IPS-20b (cell line): Measurements from ENCODE around the gene IFNL1.
A peak's percentile ranks its signal among the peaks of the same experiment; 100 is the strongest.
"Not testable (repeated sequence)": the region's sequence is repeated elsewhere in the genome, so short reads cannot be mapped to it uniquely, and the experiment has no call there.

Source experiments
- H3K27ac ChIP-seq: one replicate; pipeline ENCODE4 v1.5.1; 2013; ENCODE audit warnings: low read length
- H3K27me3 ChIP-seq: 2 replicates; pipeline ENCODE4 v1.6.1; 2013; ENCODE audit warnings: mild to moderate bottlenecking, low read length, inconsistent platforms; ENCODE audit not compliant: insufficient read depth
- H3K36me3 ChIP-seq: 2 replicates; pipeline ENCODE4 v1.6.1; 2013; ENCODE audit warnings: low read depth, mild to moderate bottlenecking, inconsistent platforms, low read length, moderate library complexity; ENCODE audit not compliant: insufficient read depth
- H3K4me1 ChIP-seq: 2 replicates; pipeline ENCODE4 v1.6.1; 2013; ENCODE audit warnings: mild to moderate bottlenecking, control low read depth, inconsistent platforms, low read length, moderate library complexity; ENCODE audit not compliant: insufficient read depth
- H3K4me3 ChIP-seq: 2 replicates; pipeline ENCODE4 v1.5.1; 2013; ENCODE audit warnings: mild to moderate bottlenecking, low read length, inconsistent platforms
- H3K9ac ChIP-seq: 2 replicates; pipeline ENCODE4 v1.6.1; 2013; ENCODE audit warnings: low read depth, mild to moderate bottlenecking, inconsistent platforms, low read length, moderate library complexity
- H3K9me3 ChIP-seq: 2 replicates; pipeline ENCODE4 v1.6.1; 2013; ENCODE audit warnings: mild to moderate bottlenecking, low read depth, low read length, inconsistent platforms; ENCODE audit not compliant: insufficient read depth

Gene IFNL1

GRCh38 chr19:39304185-39304513, 7.9 kb downstream of the IFNL1 start:
- Histone ChIP-seq H3K36me3 (no peaks in the 10 kb centered on the region), H3K27ac (no peak overlapping the region), H3K9me3 (no peaks in the 10 kb centered on the region), H3K27me3 (peaks cover 56% of the 10 kb centered on the region), H3K9ac (no peak overlapping the region), H3K4me1 (peaks cover 15% of the 10 kb centered on the region; the same call in 1 of the 2 replicates), H3K4me3 (no peak overlapping the region)

- H3K9me3 ChIP-seq: no peaks in the 10 kb centered on the region
- no peak overlapping the region for H3K27ac ChIP-seq
- no peak overlapping the region for H3K9ac ChIP-seq
- H3K27me3 ChIP-seq: peaks cover 56% of the 10 kb centered on the region
- no peak overlapping the region for H3K4me3 ChIP-seq
- H3K36me3 ChIP-seq: no peaks in the 10 kb centered on the region
- H3K4me1 ChIP-seq: peaks cover 15% of the 10 kb centered on the region; the same call in 1 of the 2 replicates
These were observed 8.7 kb downstream of the IFNL1 start for GRCh38 chr19:39304701-39305571.

- Histone ChIP-seq H3K9ac (no peak overlapping the region), H3K27ac (no peak overlapping the region), H3K36me3 (no peaks in the 10 kb centered on the region), H3K4me3 (no peak overlapping the region), H3K4me1 (peaks cover 15% of the 10 kb centered on the region; the same call in 1 of the 2 replicates), H3K9me3 (no peaks in the 10 kb centered on the region), H3K27me3 (peaks cover 56% of the 10 kb centered on the region)
These were observed 9.9 kb downstream of the IFNL1 start for GRCh38 chr19:39306075-39306474.

GRCh38 chr19:39307046-39307821, 11.0 kb downstream of the IFNL1 start:
- no peak overlapping the region for H3K27ac ChIP-seq
- peaks cover 56% of the 10 kb centered on the region for H3K27me3 ChIP-seq
- peak overlapping the region; percentile 51; the same call in 1 of the 2 replicates for H3K9ac ChIP-seq
- H3K9me3 ChIP-seq: no peaks in the 10 kb centered on the region
- peak overlapping the region; percentile 72 for H3K4me3 ChIP-seq
- H3K36me3 ChIP-seq: no peaks in the 10 kb centered on the region
- peaks cover 15% of the 10 kb centered on the region; the same call in 1 of the 2 replicates for H3K4me1 ChIP-seq

- Histone ChIP-seq H3K9ac (no peak overlapping the region), H3K27me3 (peaks cover 56% of the 10 kb centered on the region), H3K36me3 (no peaks in the 10 kb centered on the region), H3K4me3 (peak overlapping the region; percentile 72; the same call in 1 of the 2 replicates), H3K9me3 (no peaks in the 10 kb centered on the region), H3K27ac (no peak overlapping the region), H3K4me1 (peaks cover 15% of the 10 kb centered on the region; the same call in 1 of the 2 replicates)
These were observed 11.8 kb downstream of the IFNL1 start for GRCh38 chr19:39307822-39308530.

GRCh38 chr19:39308531-39309304, 12.5 kb downstream of the IFNL1 start:
- Histone ChIP-seq H3K9ac (no peak overlapping the region), H3K27ac (no peak overlapping the region), H3K4me3 (peak overlapping the region; percentile 72; the same call in 1 of the 2 replicates), H3K36me3 (no peaks in the 10 kb centered on the region), H3K4me1 (peaks cover 7% of the 10 kb centered on the region; the same call in 1 of the 2 replicates), H3K9me3 (no peaks in the 10 kb centered on the region), H3K27me3 (peaks cover 52% of the 10 kb centered on the region)

- H3K36me3 ChIP-seq, H3K9me3 ChIP-seq, H3K27ac ChIP-seq, H3K4me3 ChIP-seq, H3K9ac ChIP-seq, H3K4me1 ChIP-seq: not testable (repeated sequence)
- H3K27me3 ChIP-seq: peaks cover 46% of the 10 kb centered on the region
These were observed 13.1 kb downstream of the IFNL1 start for GRCh38 chr19:39309305-39309670.

- Histone ChIP-seq H3K4me1 (no peaks in the 10 kb centered on the region; the same call in 1 of the 2 replicates), H3K36me3 (no peaks in the 10 kb centered on the region), H3K9ac (no peak overlapping the region), H3K4me3 (no peak overlapping the region), H3K27ac (no peak overlapping the region), H3K27me3 (peaks cover 32% of the 10 kb centered on the region), H3K9me3 (no peaks in the 10 kb centered on the region)
These were observed 14.5 kb downstream of the IFNL1 start for GRCh38 chr19:39310558-39311311.

GRCh38 chr19:39314016-39314728, 18.0 kb downstream of the IFNL1 start:
- Histone ChIP-seq H3K36me3 (no peaks in the 10 kb centered on the region), H3K4me1 (no peaks in the 10 kb centered on the region), H3K27ac (no peak overlapping the region)

GRCh38 chr19:39315933-39316332, 19.7 kb downstream of the IFNL1 start:
- Histone ChIP-seq H3K4me3 (no peak overlapping the region), H3K27me3 (peaks cover 19% of the 10 kb centered on the region), H3K36me3 (no peaks in the 10 kb centered on the region), H3K27ac (no peak overlapping the region), H3K9ac (no peak overlapping the region), H3K9me3 (no peaks in the 10 kb centered on the region), H3K4me1 (no peaks in the 10 kb centered on the region)

More at GRCh38 chr19:39314016-39314728, 18.0 kb downstream of the IFNL1 start:
- H3K27me3 ChIP-seq: peaks cover 7% of the 10 kb centered on the region
- no peak overlapping the region for H3K4me3 ChIP-seq
- no peaks in the 10 kb centered on the region for H3K9me3 ChIP-seq
- H3K9ac ChIP-seq: no peak overlapping the region
